Common myeloid progenitor, CD34-positive (primary cell): ENCODE measurements around the gene SULT1C4.
A peak's percentile ranks its signal among the peaks of the same experiment; 100 is the strongest.
"Not testable (repeated sequence)": the region's sequence is repeated elsewhere in the genome, so short reads cannot be mapped to it uniquely, and the experiment has no call there.

Experiments used
- CTCF ChIA-PET: fragments of 350-600 bp; sonication (Branson Sonifier 250); formaldehyde crosslinking; loops from one replicate; lab custom pipeline; 2021; ENCODE audit warnings: antibody characterized with exemption; lab: Charles Lee
- POLR2A ChIA-PET: fragments of 350-600 bp; sonication (Branson Sonifier 250); formaldehyde crosslinking; loops from one replicate; lab custom pipeline; 2021; ENCODE audit warnings: antibody characterized with exemption; lab: Charles Lee
- DNase-seq, 3 donors: peaks; one replicate each; pipeline versions ENCODE4 v3.0.0 to v3.0.0-alpha.2; 2013
- H3K27ac ChIP-seq, 2 experiments: 1 replicate in 1 of 2; 2 replicates in 1 of 2; pipeline ENCODE4 v1.7.0; 2013; ENCODE audit warnings: inconsistent platforms in 2 of 2, low read length in 2 of 2, mild to moderate bottlenecking in 2 of 2, low read depth in 1 of 2, moderate library complexity in 1 of 2; ENCODE audit not compliant: severe bottlenecking in 2 of 2, insufficient read depth in 1 of 2, poor library complexity in 1 of 2
- H3K27me3 ChIP-seq, 5 experiments: replicated peaks in 2 of 5; 1 replicate in 3 of 5; 2 replicates in 2 of 5; pipeline versions ENCODE4 v1.6.1 to v1.7.0; 2013; ENCODE audit warnings: low read length in 4 of 5, mild to moderate bottlenecking in 2 of 5, moderate library complexity in 2 of 5, inconsistent platforms in 1 of 5; ENCODE audit not compliant: insufficient read depth in 5 of 5, control insufficient read depth in 4 of 5
- H3K36me3 ChIP-seq, 4 experiments: 1 replicate in 2 of 4; 2 replicates in 2 of 4; pipeline versions ENCODE4 v1.6.1 to v1.7.0; 2013; ENCODE audit warnings: low read length in 3 of 4, control low read depth in 1 of 4, mild to moderate bottlenecking in 1 of 4; ENCODE audit not compliant: control insufficient read depth in 4 of 4, insufficient read depth in 4 of 4
- H3K4me1 ChIP-seq, 4 experiments: 1 replicate in 3 of 4; 2 replicates in 1 of 4; pipeline versions ENCODE4 v1.6.1 to v1.7.1; 2013; ENCODE audit warnings: low read length in 3 of 4, mild to moderate bottlenecking in 3 of 4, control low read depth in 1 of 4, inconsistent platforms in 1 of 4, moderate library complexity in 1 of 4; ENCODE audit not compliant: control insufficient read depth in 4 of 4, insufficient read depth in 4 of 4; ENCODE audit errors: control extremely low read depth in 1 of 4
- H3K4me3 ChIP-seq, 7 experiments: 1 replicate in 4 of 7; 2 replicates in 3 of 7; pipeline versions ENCODE4 v1.5.1 to v1.7.0; 2013; ENCODE audit warnings: mild to moderate bottlenecking in 7 of 7, low read length in 6 of 7, moderate library complexity in 6 of 7, inconsistent platforms in 2 of 7, low read depth in 2 of 7, control low read depth in 1 of 7; ENCODE audit not compliant: insufficient read depth in 4 of 7, control insufficient read depth in 1 of 7; ENCODE audit errors: extremely low read depth in 1 of 7
- H3K9me3 ChIP-seq, 5 experiments: 1 replicate in 4 of 5; 2 replicates in 1 of 5; pipeline versions ENCODE4 v1.6.1 to v1.7.1; 2013; ENCODE audit warnings: low read length in 4 of 5, mild to moderate bottlenecking in 2 of 5, inconsistent platforms in 1 of 5, low read depth in 1 of 5, moderate library complexity in 1 of 5; ENCODE audit not compliant: control insufficient read depth in 4 of 5, insufficient read depth in 2 of 5; ENCODE audit errors: control extremely low read depth in 1 of 5
- WGBS: methylation state at CpG from one replicate; pipeline ENCODE4 v1.1.5; 2013; ENCODE audit not compliant: insufficient coverage; 5-methylcytosine and 5-hydroxymethylcytosine counted together

The SULT1C4 gene

GRCh38 chr2:108417254-108417653 lies 39.5 kb downstream of the SULT1C4 start:
- CTCF ChIA-PET: interaction anchor here (1.1 to 1.6 kb wide), 2 partner anchors 21 to 33 kb away, joined by 3 to 4 read pairs; no protein-coding TSS in a partner anchor

DNA sequence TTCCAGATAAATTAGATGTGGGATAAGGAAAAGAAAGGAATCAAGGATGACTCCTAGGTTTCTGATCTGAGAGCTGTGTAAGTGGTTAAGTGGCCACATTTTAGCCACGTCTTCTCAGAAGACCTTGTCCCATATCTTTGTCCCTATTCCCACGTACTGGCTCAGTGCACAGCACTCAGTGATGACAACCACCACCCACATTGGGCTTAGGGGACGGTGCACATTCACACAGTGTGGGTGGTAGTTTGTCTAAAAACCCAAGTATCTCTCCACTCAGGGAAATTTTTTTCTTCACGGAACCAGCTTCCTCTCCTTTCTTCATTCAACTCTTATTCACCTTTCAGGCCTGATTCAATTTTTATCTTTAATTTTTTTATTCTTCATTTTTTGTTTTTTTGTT lies 40.7 kb downstream of the SULT1C4 start:
- DNase-seq: no peak
- no peaks in the 10 kb centered on the region for H3K36me3 ChIP-seq
- H3K9me3 ChIP-seq: no peaks in the 10 kb centered on the region
- ChIA-PET POLR2A (no interaction called here), CTCF (interaction anchor here (1.0 to 1.6 kb wide), 2 partner anchors 18 to 22 kb away, joined by 3 read pairs; no protein-coding TSS in a partner anchor)
- H3K4me3 ChIP-seq: no peak overlapping the region
- no CpG with 5 or more reads among the region's 4 CpGs for WGBS
- no peaks in the 10 kb centered on the region for H3K27me3 ChIP-seq
- no peaks in the 10 kb centered on the region for H3K4me1 ChIP-seq
- no peak overlapping the region for H3K27ac ChIP-seq

More at GRCh38 chr2:108417254-108417653, 39.5 kb downstream of the SULT1C4 start:
- no peaks in the 10 kb centered on the region for H3K27me3 ChIP-seq
- no peaks in the 10 kb centered on the region for H3K9me3 ChIP-seq
- no peaks in the 10 kb centered on the region for H3K4me1 ChIP-seq
- no peaks in the 10 kb centered on the region for H3K36me3 ChIP-seq
- no peak overlapping the region for H3K27ac ChIP-seq
- POLR2A ChIA-PET: no interaction called here
- H3K4me3 ChIP-seq: no peak overlapping the region
- 100% methylated on average over 2 of the region's 2 CpGs for WGBS
- DNase-seq: peak; percentile 9 to 29 (median 21)

- POLR2A ChIA-PET: no interaction called here
- CTCF ChIA-PET: no interaction called here
- 100% methylated on average over 1 of the region's 1 CpG for WGBS
These were observed 45.3 kb downstream of the SULT1C4 start for GRCh38 chr2:108423067-108423466.

DNA sequence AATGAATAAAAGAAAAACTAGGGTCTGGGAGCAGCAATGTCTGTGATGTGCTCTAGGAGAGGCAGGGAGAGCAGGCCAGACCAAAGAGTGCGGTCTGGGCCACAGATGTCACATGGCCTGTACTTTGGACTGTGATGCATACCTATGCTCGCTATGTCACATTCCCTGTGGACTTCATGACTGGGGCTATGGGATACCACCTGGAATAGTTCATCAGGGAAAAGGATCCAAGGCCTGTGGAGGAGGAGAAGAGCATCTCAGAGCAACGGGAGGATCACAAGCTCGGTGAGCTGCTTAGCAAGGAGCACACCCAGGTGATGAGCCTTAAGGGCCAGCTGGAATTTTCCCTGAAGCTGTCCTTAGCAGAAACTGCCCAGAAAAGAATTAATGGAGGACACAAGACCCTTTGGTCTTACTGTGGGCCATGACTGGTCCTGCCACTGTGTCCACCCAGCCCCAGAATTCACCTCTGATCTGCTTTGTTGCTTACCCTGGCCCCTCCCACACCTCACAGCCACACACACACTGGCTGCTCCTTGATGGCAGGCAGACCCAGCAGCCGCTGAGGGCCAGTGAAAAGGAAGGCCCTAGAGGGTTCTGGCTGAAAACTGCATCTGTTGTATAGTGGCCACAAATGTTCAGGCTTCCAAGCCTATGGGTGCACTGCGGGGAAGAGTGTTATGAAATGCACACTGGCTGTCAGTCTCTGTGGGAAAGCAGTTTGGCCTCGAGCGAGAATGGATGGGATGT lies 45.9 kb downstream of the SULT1C4 start:
- 100% methylated on average over 5 of the region's 8 CpGs for WGBS
- ChIA-PET POLR2A (no interaction called here), CTCF (no interaction called here)
- Histone ChIP-seq H3K27ac (no peak overlapping the region), H3K4me3 (no peak overlapping the region), H3K4me1 (no peaks in the 10 kb centered on the region), H3K27me3 (no peaks in the 10 kb centered on the region), H3K9me3 (no peaks in the 10 kb centered on the region), H3K36me3 (no peaks in the 10 kb centered on the region)
- DNase-seq: no peak

More at GRCh38 chr2:108423067-108423466, 45.3 kb downstream of the SULT1C4 start:
- Histone ChIP-seq H3K27ac (no peak overlapping the region), H3K4me3 (no peak overlapping the region), H3K4me1 (no peaks in the 10 kb centered on the region), H3K9me3 (no peaks in the 10 kb centered on the region), H3K36me3 (no peaks in the 10 kb centered on the region), H3K27me3 (no peaks in the 10 kb centered on the region)
- no peak for DNase-seq

- H3K27me3 ChIP-seq: no peaks in the 10 kb centered on the region
- no peaks in the 10 kb centered on the region for H3K9me3 ChIP-seq
- no peaks in the 10 kb centered on the region for H3K36me3 ChIP-seq
- POLR2A ChIA-PET: no interaction called here
- WGBS: no CpG with 5 or more reads among the region's 2 CpGs
- no peak for DNase-seq
- CTCF ChIA-PET: no interaction called here
- no peak overlapping the region for H3K4me3 ChIP-seq
- no peak overlapping the region for H3K27ac ChIP-seq
- H3K4me1 ChIP-seq: no peaks in the 10 kb centered on the region
These were observed 50.7 kb downstream of the SULT1C4 start for GRCh38 chr2:108428286-108429009.

DNA sequence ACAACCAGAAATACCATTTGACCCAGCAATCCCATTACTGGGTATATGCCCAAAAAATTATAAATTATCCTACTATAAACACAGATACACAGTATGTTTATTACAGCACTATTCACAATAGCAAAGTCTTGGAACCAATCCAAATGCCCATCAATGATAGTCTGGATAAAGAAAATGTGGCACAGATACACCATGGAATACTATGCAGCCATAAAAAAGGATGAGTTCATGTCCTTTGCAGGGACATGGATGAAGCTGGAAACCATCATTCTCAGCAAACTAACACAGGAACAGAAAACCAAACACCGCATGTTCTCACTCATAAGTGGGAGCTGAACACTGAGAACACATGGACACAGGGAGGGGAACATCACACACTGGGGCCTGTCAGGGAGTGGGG lies 57.8 kb downstream of the SULT1C4 start:
- POLR2A ChIA-PET, H3K4me3 ChIP-seq, DNase-seq, H3K27me3 ChIP-seq, H3K4me1 ChIP-seq, H3K9me3 ChIP-seq, CTCF ChIA-PET, H3K36me3 ChIP-seq, H3K27ac ChIP-seq: not testable (repeated sequence)
- WGBS: no CpG with 5 or more reads among the region's 1 CpG

DNA sequence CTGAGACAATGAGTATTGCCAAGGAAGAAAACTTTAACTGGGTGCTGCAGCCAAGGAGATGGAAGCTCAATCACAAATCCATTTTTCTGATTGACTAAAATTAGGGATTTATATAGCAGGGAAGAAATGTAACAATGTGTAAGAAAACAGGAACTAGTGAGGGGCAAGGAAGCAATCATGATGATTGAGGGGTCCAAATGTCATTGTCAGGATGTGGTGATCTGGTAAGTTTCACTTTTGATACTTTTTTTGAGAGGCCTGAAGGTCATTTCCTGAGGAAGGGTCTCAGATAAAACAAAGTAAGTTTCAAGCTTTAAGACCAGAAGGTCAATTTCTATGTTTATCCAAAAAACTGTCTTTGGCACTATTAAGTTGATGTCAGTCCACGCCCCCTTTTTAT lies 59.2 kb downstream of the SULT1C4 start:
- ChIA-PET CTCF (interaction anchor here (1.1 kb wide), 1 partner anchor 8 kb away, joined by 3 read pairs; no protein-coding TSS in a partner anchor), POLR2A (no interaction called here)

More for the DNA sequence above, 59.2 kb downstream of the SULT1C4 start:
- Histone ChIP-seq H3K4me1 (peaks cover 0 to 4% (median 0%) of the 10 kb centered on the region in 4 experiments), H3K27ac (no peak overlapping the region), H3K27me3 (no peaks in the 10 kb centered on the region), H3K9me3 (no peaks in the 10 kb centered on the region), H3K4me3 (no peak overlapping the region), H3K36me3 (no peaks in the 10 kb centered on the region)
- WGBS: no CpG with 5 or more reads among the region's 1 CpG
- DNase-seq: peak in 2 of 3 donors; percentile 54 to 71
